Activated CD4-positive, alpha-beta T cell treated with anti-CD3 and anti-CD28 coated beads, Interleukin-2, Interleukin-4, amounts not matched to agents 100 ng/mL and 50 ng/mL, durations not matched to agents 16 hours and 8 hours (primary cell): ENCODE results near the gene KCNT2.
"Not testable (repeated sequence)": the region's sequence is repeated elsewhere in the genome, so short reads cannot be mapped to it uniquely, and the experiment has no call there.

Experiments used
- DNase-seq: peaks from one replicate; pipeline ENCODE4 v3.0.0-alpha.2; 2020; ENCODE audit warnings: low spot score

KCNT2 gene

GRCh38 chr1:196513821-196514220, 94.4 kb downstream of the KCNT2 start:
- DNase-seq, result no peak

DNA sequence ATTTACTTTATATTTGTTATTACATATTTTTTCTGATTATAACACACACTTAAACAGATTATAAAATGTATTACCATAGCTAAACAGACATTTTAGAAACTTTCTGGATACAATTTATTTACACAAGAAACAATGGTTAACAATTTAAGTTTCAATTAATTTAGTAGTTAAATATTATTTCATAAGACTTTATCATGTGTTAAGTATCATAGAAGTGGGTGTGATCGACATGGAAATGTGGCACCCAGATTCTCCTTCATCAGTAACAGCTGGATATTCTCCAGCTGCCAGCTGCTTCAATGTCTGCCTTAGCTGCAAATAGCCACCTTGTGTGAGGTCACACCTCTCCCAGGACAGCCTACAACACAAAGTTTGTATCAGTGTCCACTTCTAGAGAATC, 97.8 kb downstream of the KCNT2 start:
- DNase-seq, result no peak

DNA sequence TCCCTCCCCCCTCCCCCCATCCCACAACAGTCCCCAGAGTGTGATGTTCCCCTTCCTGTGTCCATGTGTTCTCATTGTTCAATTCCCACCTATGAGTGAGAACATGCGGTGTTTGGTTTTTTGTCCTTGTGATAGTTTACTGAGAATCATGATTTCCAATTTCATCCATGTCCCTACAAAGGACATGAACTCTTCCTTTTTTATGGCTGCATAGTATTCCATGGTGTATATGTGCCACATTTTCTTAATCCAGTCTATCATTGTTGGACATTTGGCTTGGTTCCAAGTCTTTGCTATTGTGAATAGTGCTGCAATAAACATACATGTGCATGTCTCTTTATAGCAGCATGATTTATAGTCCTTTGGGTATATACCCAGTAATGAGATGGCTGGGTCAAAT, 104.0 kb downstream of the KCNT2 start:
- not testable (repeated sequence) for DNase-seq

GRCh38 chr1:196502437-196502836, 105.8 kb downstream of the KCNT2 start:
- DNase-seq, result no peak

DNA sequence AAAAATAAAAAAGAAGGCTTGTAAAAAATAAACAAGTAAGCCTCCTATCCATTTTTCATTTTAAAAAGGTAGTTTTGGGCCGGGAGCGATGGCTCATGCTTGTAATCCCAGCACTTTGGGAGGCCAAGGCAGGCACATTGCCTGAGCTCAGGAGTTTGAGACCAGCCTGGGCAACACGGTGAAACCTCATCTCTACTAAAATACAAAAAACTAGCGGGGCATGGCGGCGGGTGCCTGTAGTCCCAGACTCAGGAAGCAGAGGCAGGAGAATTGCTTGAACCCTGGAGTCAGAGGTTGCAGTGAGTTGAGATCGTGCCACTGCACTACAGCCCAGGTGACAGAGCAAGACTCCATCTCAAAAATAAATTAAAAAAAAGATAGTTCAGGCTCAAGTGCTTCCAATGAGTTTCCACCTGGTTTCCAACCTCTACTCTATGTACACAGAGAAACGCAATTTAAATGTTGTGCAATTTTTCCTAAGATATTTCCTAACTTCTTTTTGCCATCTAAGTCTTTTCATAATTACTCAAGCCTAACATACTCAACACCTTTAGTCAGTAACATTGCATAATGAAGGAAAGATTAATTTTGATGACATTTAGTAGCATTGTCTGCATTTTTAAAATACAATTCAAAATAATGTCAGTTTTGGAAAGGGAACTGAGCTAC, 106.3 kb downstream of the KCNT2 start:
- no peak for DNase-seq

DNA sequence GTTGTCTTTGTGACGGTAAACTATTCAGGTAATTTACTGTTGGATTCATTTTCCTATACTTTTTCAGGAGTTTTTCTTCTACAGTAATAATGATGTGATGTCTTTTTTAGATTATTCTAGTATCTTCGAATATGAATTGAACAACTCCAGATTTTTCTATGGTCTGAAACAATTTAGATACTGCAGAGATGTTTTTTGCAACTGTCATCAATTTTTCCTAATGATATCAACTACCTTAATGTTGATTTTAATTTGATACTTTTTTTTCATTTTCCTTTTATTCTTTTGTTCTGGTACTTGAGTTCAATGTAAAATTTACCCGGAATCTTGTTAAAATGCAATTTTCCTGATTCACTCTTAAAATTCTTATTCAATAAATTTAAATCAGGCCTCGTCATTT, 110.4 kb downstream of the KCNT2 start:
- DNase-seq, result no peak

DNA sequence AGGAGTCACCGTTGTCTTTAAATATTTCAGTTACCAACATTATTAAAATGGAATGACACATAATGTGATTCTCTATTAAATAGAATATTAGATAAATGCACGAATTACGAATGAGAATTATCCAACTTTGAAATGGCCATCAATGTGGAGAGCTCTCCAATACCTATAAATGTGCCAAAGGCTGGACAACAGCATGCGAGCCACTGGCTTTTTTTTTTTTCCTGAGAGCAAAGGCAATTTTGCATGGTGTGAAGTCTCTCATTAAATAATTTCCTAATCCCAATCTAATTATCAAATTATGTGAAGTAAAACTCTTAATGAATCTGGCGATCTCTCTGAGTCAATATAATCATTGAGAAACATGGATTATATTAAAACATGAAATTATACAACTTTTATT, 113.5 kb downstream of the KCNT2 start:
- no peak for DNase-seq

DNA sequence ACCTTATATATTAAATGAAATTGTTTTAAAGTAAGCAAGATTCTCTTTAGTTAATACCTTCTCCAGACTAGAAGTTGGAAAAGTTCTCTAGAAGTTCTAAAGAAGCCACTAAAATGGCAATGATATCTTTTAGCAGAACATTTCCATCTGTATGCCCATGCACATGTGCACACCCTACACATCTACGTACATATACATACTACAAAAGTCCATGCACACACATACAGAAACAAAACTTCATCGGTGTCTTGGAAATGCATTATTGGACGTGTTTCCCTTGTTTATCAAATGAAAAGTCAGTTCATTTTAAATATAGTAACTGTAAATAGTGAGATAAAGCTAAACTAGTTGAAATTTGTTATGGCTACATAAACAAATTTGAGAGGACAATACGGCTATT, 114.4 kb downstream of the KCNT2 start:
- DNase-seq, result no peak

DNA sequence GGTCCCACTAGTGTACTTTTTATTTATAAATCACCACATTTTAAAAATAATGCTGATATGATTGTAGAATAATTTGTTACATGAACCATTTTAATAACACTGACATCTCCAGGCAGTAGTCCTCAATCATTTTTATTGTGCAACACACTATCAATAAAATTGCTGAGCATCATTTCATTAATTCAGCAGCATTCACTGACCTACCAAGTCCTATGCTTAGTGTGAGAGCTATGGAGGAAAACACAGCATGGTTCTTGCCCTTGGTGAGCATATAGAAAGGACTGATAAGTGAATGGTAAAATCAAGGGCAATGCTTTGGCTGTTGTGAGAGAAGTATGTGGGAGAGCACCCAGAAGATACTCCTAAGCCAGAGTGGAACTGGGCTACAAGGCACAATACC, 119.7 kb downstream of the KCNT2 start:
- no peak for DNase-seq

DNA sequence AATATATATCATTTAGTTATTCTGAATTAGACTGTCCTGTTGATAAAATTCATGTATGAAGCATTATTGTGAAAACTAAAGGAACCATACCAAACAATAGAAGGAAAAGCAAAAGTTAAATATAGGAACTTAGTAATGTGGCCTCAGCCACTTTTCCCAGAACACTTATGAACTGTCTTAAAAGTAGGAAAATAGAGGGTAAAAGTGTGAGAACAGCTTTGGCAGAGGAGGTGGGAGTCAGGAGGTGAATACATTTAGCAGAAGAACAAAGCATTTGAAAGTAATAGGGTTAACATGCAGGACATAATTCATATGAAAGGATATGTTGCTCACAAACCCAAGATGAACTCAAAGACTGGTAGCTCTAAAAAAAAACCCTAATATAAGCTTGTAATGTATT, 121.9 kb downstream of the KCNT2 start:
- no peak for DNase-seq

- DNase-seq, result no peak
These were observed 126.6 kb downstream of the KCNT2 start for GRCh38 chr1:196481616-196482015.

DNA sequence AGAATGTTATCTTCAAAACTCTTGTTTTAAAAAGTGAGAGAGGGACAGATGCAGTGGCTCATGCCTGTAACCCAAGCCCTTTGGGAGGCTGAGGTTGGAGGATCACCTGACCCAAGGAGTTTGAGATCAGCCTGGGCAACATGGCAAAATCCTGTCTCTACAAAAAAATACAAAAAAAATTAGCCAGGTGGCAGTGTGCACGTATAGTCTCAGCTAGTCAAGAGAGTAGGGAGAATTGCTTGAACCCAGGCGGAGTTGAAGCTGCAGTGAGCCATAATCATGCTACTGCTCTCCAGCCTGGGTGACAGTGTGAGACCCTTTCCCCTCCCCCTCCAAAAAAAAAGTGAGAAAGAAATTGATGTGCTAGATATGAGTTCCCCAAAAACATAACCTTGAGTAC, 131.0 kb downstream of the KCNT2 start:
- no peak for DNase-seq

DNA sequence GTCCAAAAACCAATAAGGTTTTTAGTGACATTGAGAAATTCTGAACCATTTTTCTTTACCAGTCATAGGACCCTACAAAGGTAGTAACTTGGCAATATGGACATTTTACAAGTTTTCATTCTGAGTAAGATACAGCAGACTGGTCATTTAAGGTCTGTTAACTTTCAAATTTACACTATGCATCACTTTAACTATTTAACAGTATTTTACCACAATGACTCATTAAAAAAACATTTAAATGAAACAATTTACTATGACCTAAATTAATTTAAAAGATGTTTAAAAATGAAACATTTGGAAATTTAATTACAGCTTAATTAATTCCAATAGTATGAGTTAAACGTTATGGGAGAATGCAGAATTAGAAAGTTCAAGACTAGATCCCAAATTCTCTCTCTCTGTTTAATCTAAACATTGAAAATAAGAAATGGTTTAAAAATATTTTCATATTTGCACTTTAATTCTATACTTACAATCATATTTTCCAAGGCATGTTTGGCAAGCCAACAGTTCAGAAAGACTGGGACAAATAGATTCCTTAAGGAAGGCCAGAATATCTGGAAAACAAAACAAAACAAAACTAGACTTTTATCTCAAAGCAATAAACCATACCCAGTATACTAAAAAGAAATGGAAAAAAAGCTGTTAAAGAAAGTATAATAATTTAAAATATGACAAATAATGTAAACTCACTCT, 140.9 kb downstream of the KCNT2 start:
- DNase-seq, result no peak

GRCh38 chr1:196466654-196467053, 141.6 kb downstream of the KCNT2 start:
- DNase-seq, result no peak

DNA sequence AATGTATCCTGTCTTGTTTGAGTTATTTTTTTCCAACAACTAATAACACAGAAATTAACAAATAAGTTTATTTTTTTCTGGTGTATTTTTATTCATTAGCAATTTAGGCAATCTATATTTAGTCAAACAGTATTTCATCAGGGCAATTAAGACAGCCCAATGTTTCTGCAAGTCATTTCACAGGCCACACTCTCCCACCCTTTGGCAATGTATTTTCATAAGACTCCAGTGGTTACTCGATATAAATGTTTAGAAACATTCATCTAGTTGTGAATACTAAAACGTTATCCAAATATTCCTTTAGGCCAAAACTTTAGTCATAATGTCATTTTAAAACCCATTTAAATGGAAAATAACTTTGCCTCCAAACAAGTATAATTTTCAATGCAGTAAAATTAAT, 142.1 kb downstream of the KCNT2 start:
- no peak for DNase-seq

DNA sequence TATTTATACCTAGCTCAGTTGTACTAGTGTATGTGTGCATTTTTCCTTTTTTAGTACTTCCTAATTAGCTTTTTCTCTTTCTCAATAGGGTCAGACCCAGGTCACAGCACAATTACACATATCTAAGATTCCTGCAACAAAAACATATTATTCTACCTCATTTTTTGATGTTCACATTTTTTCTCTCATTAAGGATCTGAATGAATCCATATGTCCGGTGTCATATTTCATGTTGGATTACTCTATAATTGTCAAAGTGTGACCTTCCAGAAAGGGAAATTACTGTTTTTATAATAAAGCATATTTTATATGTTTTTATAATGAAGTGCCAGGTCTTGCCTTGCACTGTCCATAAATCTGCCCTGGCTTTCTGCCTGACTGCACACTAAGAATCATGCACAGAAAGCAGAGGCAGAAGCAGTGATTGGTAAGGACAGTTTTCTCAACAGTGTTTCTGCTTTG, 143.7 kb downstream of the KCNT2 start:
- no peak for DNase-seq

- no peak for DNase-seq
These were observed 146.2 kb downstream of the KCNT2 start for GRCh38 chr1:196462086-196462485.

GRCh38 chr1:196461521-196461920, 146.7 kb downstream of the KCNT2 start:
- DNase-seq, result no peak

DNA sequence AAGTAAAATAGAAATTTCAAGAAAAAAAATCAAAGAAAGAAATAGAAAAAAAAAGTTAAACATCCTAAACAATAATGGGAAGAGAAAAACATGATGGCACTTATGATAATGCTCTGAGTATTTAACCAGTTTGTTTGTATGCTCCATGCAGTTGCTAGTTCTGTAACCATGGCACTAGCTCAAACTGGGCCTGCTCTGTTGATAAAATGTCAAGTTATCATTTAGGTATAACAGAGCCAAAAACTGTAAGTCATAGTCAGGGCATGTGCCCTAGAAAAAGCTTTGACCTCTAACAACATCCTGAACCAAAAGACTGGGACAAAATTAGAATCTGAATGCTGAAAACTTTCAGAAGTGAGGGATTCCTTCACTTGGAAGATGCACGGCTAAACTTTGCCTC, 148.9 kb downstream of the KCNT2 start:
- no peak for DNase-seq

- DNase-seq, result no peak
These were observed 153.4 kb downstream of the KCNT2 start for GRCh38 chr1:196454792-196455191.

GRCh38 chr1:196451103-196451502, 157.1 kb downstream of the KCNT2 start:
- no peak for DNase-seq

DNA sequence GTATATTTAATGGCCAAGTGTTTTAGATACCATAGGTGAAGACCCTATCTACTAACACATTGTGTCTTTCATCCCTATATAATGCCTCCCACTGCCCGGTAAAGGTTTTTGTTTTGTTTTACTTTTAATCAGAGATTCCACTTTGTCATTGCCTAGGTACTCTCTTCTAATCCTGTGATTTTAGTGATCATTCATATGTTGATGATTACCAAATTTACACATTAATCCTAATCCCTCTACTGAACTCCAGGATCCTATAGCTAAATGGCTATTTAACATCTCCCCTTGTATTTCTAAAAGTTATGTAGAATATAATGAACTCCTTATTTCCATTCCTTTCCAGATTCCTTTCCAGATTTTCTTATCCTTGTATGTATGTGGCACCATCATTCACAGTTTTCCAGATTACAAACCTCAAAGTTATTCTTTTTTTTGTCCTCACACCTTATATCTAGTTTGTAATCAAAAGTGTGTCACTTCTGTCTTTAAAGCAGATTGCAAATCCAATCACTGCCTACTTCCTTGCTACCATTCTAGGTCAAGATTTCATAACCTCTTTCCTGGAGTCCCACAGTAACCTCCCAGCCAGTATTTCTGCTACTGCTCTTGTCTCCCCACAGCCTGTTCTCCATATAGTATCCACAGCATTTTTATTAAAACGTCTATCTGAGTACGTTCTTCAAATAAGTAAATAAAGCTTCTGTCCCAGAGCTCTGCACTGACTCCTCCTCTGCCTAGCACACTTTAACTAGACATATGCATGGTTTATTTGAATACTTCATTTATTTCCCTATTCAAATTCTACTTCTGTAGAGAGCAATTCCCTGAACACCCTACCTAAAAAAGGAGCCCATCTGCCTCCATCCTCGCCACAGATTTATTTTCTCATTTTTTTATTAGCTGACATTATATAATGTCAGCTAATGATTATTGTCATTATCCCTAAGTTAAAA, 157.8 kb downstream of the KCNT2 start:
- DNase-seq, result no peak

DNA sequence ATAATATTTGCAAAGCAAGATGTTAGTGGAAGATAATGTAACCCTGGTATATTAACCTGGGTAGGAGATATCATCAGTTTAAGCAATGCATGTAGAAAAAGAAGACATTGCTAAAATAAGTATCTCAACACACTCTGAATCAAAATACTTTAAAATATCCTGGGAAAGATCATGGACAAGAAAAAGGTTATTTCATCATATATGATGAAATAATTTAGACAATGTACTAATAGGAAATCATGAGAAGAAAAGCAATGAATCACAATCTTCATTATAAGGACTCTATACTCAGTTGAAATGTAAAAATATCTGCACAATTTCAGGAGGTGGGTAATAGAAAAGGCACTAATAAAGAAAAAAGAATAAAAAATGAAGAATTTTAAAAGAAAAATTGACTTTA, 158.8 kb downstream of the KCNT2 start:
- no peak for DNase-seq
